DND-41 (cell line): ENCODE results near the gene ATF5.

Experiments
- ATAC-seq: fragments of 200-7000 bp; cut with Tn5 transposase; 3 replicates; pipeline ENCODE4 v1.9.1; 2021; ENCODE audit warnings: low read depth; ENCODE audit not compliant: insufficient read depth
- DNase-seq: peaks from one replicate; pipeline ENCODE4 v3.0.0-alpha.2; 2020
- H2AFZ ChIP-seq: 2 replicates; pipeline ENCODE4 v1.6.0; 2012; ENCODE audit warnings: low read depth, low read length
- H3K27ac ChIP-seq: 2 replicates; pipeline ENCODE4 v1.5.1; 2012; ENCODE audit warnings: low read length, inconsistent platforms
- H3K27me3 ChIP-seq: fragments of 200-600 bp; sonication (generic); 2 replicates; pipeline ENCODE4 v1.6.0; 2012; ENCODE audit warnings: low read length, mild to moderate bottlenecking, inconsistent platforms; ENCODE audit not compliant: insufficient read depth, poor library complexity
- H3K36me3 ChIP-seq: 2 replicates; pipeline ENCODE4 v1.5.1; 2012; ENCODE audit warnings: low read length, inconsistent platforms; ENCODE audit not compliant: insufficient read depth
- H3K4me1 ChIP-seq: 2 replicates; pipeline ENCODE4 v1.5.1; 2012; ENCODE audit warnings: mild to moderate bottlenecking, low read length; ENCODE audit not compliant: insufficient read depth
- H3K4me2 ChIP-seq: 2 replicates; pipeline ENCODE4 v1.6.0; 2012; ENCODE audit warnings: mild to moderate bottlenecking, moderate library complexity, low read length, inconsistent platforms; ENCODE audit not compliant: insufficient read depth
- H3K4me3 ChIP-seq, 2 experiments: fragments of 200-600 bp in 1 of 2; shearing (Covaris generic) in 1 of 2; 2 replicates each; pipeline ENCODE4 v1.5.1; 2012 to 2016; ENCODE audit warnings: inconsistent platforms in 2 of 2, low read length in 2 of 2, mild to moderate bottlenecking in 2 of 2, low read depth in 1 of 2, moderate library complexity in 1 of 2
- H3K79me2 ChIP-seq: 2 replicates; pipeline ENCODE4 v1.6.0; 2012; ENCODE audit warnings: low read length, inconsistent platforms; ENCODE audit not compliant: insufficient read depth
- H3K9ac ChIP-seq: 2 replicates; pipeline ENCODE4 v1.6.0; 2012; ENCODE audit warnings: low read depth, mild to moderate bottlenecking, inconsistent platforms, low read length, moderate library complexity
- H3K9me3 ChIP-seq: 2 replicates; pipeline ENCODE4 v1.5.1; 2012; ENCODE audit warnings: low read length, moderate library complexity, mild to moderate bottlenecking, inconsistent platforms; ENCODE audit not compliant: insufficient read depth, severe bottlenecking
- H4K20me1 ChIP-seq: 2 replicates; pipeline ENCODE4 v1.6.0; 2012; ENCODE audit warnings: low read length; ENCODE audit not compliant: insufficient read depth
- EZH2 ChIP-seq: IDR thresholded peaks from 3 replicates; pipeline ENCODE4 v1.6.1; 2012; ENCODE audit warnings: borderline replicate concordance, low read depth, mild to moderate bottlenecking, moderate library complexity, low read length, inconsistent platforms; ENCODE audit not compliant: severe bottlenecking
- TF ChIP-seq, protein P1 (sequence below): IDR thresholded peaks from 2 replicates; pipeline ENCODE4 v1.5.1; 2012; ENCODE audit warnings: borderline replicate concordance, low read length, moderate library complexity, mild to moderate bottlenecking; ENCODE audit not compliant: poor library complexity, severe bottlenecking; ENCODE audit errors: extremely low read depth

The ATF5 gene

DNA sequence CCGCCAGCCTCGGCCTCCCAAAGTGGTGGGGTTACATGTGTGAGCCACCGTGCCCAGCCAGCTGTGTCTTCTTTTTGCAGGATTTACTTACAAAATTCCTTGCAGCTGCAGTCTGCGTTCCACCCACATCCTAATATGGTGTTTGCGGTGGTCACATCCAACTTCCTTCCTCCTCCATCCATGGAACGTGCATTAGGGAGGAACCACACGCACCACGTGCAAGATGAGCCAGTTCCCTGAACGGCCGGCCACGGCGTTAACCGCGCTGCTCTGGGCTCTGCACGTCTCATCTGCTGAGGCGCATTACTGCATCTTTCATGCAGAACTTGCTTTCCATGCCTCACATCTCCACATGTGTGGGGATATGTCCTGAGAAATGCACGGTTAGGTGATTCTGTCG lies 45.0 kb downstream of the ATF5 start:
- TF ChIP-seq EZH2, result no peak
- TF ChIP-seq, protein P1, sequence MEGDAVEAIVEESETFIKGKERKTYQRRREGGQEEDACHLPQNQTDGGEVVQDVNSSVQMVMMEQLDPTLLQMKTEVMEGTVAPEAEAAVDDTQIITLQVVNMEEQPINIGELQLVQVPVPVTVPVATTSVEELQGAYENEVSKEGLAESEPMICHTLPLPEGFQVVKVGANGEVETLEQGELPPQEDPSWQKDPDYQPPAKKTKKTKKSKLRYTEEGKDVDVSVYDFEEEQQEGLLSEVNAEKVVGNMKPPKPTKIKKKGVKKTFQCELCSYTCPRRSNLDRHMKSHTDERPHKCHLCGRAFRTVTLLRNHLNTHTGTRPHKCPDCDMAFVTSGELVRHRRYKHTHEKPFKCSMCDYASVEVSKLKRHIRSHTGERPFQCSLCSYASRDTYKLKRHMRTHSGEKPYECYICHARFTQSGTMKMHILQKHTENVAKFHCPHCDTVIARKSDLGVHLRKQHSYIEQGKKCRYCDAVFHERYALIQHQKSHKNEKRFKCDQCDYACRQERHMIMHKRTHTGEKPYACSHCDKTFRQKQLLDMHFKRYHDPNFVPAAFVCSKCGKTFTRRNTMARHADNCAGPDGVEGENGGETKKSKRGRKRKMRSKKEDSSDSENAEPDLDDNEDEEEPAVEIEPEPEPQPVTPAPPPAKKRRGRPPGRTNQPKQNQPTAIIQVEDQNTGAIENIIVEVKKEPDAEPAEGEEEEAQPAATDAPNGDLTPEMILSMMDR, result no peak
- Histone ChIP-seq H3K4me3 (no peak overlapping the region), H3K9ac (no peak overlapping the region), H2AFZ (no peak overlapping the region), H3K4me1 (no peaks in the 10 kb centered on the region), H3K27me3 (no peaks in the 10 kb centered on the region), H3K36me3 (peaks cover 17% of the 10 kb centered on the region), H3K9me3 (no peaks in the 10 kb centered on the region), H4K20me1 (peaks cover 21% of the 10 kb centered on the region), H3K4me2 (no peak overlapping the region), H3K27ac (no peak overlapping the region), H3K79me2 (no peaks in the 10 kb centered on the region)
- DNase-seq (no peak), ATAC-seq (no peak)

DNA sequence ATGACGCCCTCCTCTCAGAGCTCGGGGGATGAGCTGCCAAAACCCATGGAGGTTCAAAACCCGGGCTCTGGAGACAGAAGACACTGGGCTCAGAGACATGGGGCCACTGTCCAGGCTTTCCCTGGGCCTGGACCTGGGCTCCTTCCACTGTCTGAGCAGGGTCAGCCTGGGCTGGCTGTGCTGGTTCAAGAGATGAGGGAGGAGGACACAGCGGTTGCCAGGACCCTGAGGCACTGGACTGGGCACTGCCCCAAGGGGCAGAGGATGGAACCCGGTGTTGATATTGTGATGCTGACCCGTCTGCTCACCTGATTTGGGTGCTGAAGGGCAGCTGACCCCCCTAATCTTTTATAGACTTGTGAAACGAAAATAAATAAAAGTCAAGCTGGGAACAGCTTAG lies 46.0 kb downstream of the ATF5 start:
- H3K79me2 ChIP-seq, result no peaks in the 10 kb centered on the region
- H3K27ac ChIP-seq, result no peak overlapping the region
- no peaks in the 10 kb centered on the region for H3K27me3 ChIP-seq
- H3K4me1 ChIP-seq, result no peaks in the 10 kb centered on the region
- no peak for DNase-seq
- TF ChIP-seq, protein P1, result no peak
- TF ChIP-seq EZH2, result no peak
- H2AFZ ChIP-seq, result no peak overlapping the region
- no peak overlapping the region for H3K4me2 ChIP-seq
- no peak for ATAC-seq
- peaks cover 19% of the 10 kb centered on the region for H3K36me3 ChIP-seq
- no peak overlapping the region for H3K9ac ChIP-seq
- H3K4me3 ChIP-seq, result no peak overlapping the region
- no peaks in the 10 kb centered on the region for H3K9me3 ChIP-seq
- peaks cover 23% of the 10 kb centered on the region for H4K20me1 ChIP-seq

DNA sequence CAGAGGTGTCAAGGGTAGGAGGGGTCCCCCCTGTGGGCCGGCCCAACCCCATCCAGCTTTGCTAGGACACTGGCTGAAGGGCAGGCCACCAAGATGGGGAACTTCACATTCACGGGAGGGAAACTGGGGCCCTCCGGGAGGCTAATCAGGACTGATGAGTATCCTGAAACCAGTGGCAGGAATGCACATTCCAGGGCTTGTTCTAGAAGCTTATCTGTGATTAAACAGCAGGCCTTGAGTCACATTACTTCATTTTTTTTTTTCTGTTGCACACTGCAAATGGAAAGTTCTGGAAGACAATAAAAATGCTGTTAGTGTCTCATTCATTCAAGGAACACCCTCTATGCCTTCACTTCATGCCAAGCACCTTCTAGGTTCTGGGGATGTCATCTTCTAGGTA lies 47.5 kb downstream of the ATF5 start:
- Histone ChIP-seq H3K79me2 (no peaks in the 10 kb centered on the region), H2AFZ (no peak overlapping the region), H3K27ac (no peak overlapping the region), H3K9me3 (no peaks in the 10 kb centered on the region), H4K20me1 (peaks cover 23% of the 10 kb centered on the region), H3K4me3 (no peak overlapping the region), H3K36me3 (peaks cover 19% of the 10 kb centered on the region), H3K27me3 (no peaks in the 10 kb centered on the region), H3K4me1 (no peaks in the 10 kb centered on the region), H3K9ac (no peak overlapping the region), H3K4me2 (no peak overlapping the region)
- DNase-seq (no peak), ATAC-seq (no peak)
- TF ChIP-seq, protein P1, result no peak
- TF ChIP-seq EZH2, result no peak

DNA sequence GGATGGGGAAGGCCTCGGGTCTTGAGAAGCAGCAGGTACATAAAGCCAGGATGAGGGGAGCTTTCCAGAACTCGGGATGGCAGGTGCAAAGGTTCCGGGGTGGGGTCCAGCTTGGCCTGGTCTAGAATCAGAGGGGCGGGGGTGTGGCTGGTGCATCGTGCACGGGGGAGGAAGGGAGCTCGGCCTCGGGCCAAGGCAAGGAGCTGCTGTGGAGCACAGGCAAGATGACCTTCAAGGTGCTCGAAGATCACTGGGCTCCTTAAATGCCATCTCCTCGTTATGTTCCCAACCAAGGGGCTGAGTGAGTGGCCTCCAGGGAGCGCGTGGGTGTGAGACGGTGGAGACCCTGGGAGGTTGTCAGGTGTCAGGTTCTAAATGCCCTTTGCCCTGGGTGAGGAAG lies 48.1 kb downstream of the ATF5 start:
- Histone ChIP-seq H3K79me2 (no peaks in the 10 kb centered on the region), H3K4me2 (no peak overlapping the region), H3K9me3 (no peaks in the 10 kb centered on the region), H3K9ac (no peak overlapping the region), H3K4me3 (no peak overlapping the region), H3K36me3 (peaks cover 25% of the 10 kb centered on the region), H3K27ac (no peak overlapping the region), H4K20me1 (peaks cover 23% of the 10 kb centered on the region), H2AFZ (no peak overlapping the region), H3K4me1 (no peaks in the 10 kb centered on the region), H3K27me3 (no peaks in the 10 kb centered on the region)
- no peak for ATAC-seq
- no peak for TF ChIP-seq EZH2
- TF ChIP-seq, protein P1, result no peak
- no peak for DNase-seq
